Dedifferentiated amniotic fluid mesenchymal stem cell (primary cell): ENCODE results near the gene PRR19.
"Not testable (repeated sequence)": the region's sequence is repeated elsewhere in the genome, so short reads cannot be mapped to it uniquely, and the experiment has no call there.

Source experiments
- DNase-seq: peaks from one replicate; pipeline ENCODE4 v3.0.0-alpha.2; 2016; ENCODE audit errors: extremely low spot score

The PRR19 gene

GRCh38 chr19:42325896-42326771, 24.2 kb downstream of the PRR19 start:
- no peak for DNase-seq

GRCh38 chr19:42326969-42327368, 25.0 kb downstream of the PRR19 start:
- DNase-seq: no peak

GRCh38 chr19:42327381-42327780, 25.4 kb downstream of the PRR19 start:
- DNase-seq: no peak

- DNase-seq: no peak
These were observed 26.2 kb downstream of the PRR19 start for GRCh38 chr19:42328106-42328505.

- DNase-seq: no peak
These were observed 26.9 kb downstream of the PRR19 start for GRCh38 chr19:42328854-42329253.

- DNase-seq: peak; percentile 64
These were observed 28.3 kb downstream of the PRR19 start for GRCh38 chr19:42330241-42330711.

- DNase-seq: not testable (repeated sequence)
These were observed 29.4 kb downstream of the PRR19 start for GRCh38 chr19:42331333-42331732.

- DNase-seq: no peak
These were observed 30.1 kb downstream of the PRR19 start for GRCh38 chr19:42332059-42332458.

GRCh38 chr19:42333018-42333417, 31.1 kb downstream of the PRR19 start:
- no peak for DNase-seq

- no peak for DNase-seq
These were observed 32.2 kb downstream of the PRR19 start for GRCh38 chr19:42333975-42334696.

GRCh38 chr19:42334697-42335373, 32.9 kb downstream of the PRR19 start:
- no peak for DNase-seq

- DNase-seq: no peak
These were observed 33.5 kb downstream of the PRR19 start for GRCh38 chr19:42335374-42335936.

GRCh38 chr19:42335971-42336370, 34.0 kb downstream of the PRR19 start:
- DNase-seq: no peak

GRCh38 chr19:42339126-42339860, 37.4 kb downstream of the PRR19 start:
- DNase-seq: not testable (repeated sequence)

- not testable (repeated sequence) for DNase-seq
These were observed 38.0 kb downstream of the PRR19 start for GRCh38 chr19:42339922-42340321.

GRCh38 chr19:42343344-42344110, 41.6 kb downstream of the PRR19 start:
- DNase-seq: no peak

- DNase-seq: no peak
These were observed 42.5 kb downstream of the PRR19 start for GRCh38 chr19:42344336-42344893.

GRCh38 chr19:42345191-42345812, 43.4 kb downstream of the PRR19 start:
- DNase-seq: no peak

- no peak for DNase-seq
These were observed 46.3 kb downstream of the PRR19 start for GRCh38 chr19:42348211-42348610.
